Chondrocyte (in vitro differentiated cells): ENCODE results near the gene KAT2A. TPM values are rescaled to one million over a fixed set of nuclear protein-coding genes. Genes with fewer than 3 reads are reported as not detected.
A peak's percentile ranks its signal among the peaks of the same experiment; 100 is the strongest.
"Not testable (repeated sequence)": the region's sequence is repeated elsewhere in the genome, so short reads cannot be mapped to it uniquely, and the experiment has no call there.

ENCODE experiments used
- DNase-seq: peaks from one replicate; pipeline ENCODE4 v3.0.0; 2021; ENCODE audit warnings: mixed read lengths, low spot score
- H3K27ac Mint-ChIP-seq: one replicate; pipeline ENCODE4 v1.8.0; 2021; ENCODE audit warnings: mild to moderate bottlenecking, moderate library complexity, mixed read lengths; ENCODE audit not compliant: unreplicated experiment
- H3K27me3 Mint-ChIP-seq: 2 replicates; pipeline ENCODE4 v1.8.0; 2021; ENCODE audit warnings: low read depth, mixed read lengths
- H3K36me3 Mint-ChIP-seq: 2 replicates; pipeline ENCODE4 v1.8.0; 2021; ENCODE audit warnings: low read depth, mixed read lengths
- H3K4me1 Mint-ChIP-seq: 2 replicates; pipeline ENCODE4 v1.8.0; 2021; ENCODE audit warnings: low read depth, mild to moderate bottlenecking, mixed read lengths
- H3K4me3 Mint-ChIP-seq: one replicate; pipeline ENCODE4 v1.8.0; 2021; ENCODE audit warnings: mild to moderate bottlenecking, moderate library complexity, mixed read lengths; ENCODE audit not compliant: unreplicated experiment
- H3K9me3 Mint-ChIP-seq: 2 replicates; pipeline ENCODE4 v1.8.0; 2021; ENCODE audit warnings: low read depth, mixed read lengths
- total RNA-seq: library from RNA; stranded (reverse); gene quantifications from 3 replicates; pipeline ENCODE4 v1.2.1, GENCODE V29; 2021
- TF ChIP-seq, protein P1 (sequence below): fragments of 200-600 bp; sonication (generic); IDR thresholded peaks from 2 replicates; pipeline ENCODE4 v1.5.0; 2021; ENCODE audit warnings: antibody characterized with exemption, mild to moderate bottlenecking, moderate library complexity

Gene KAT2A
- total RNA-seq, 1 donor from 2014 or later: 22.3 TPM

DNA sequence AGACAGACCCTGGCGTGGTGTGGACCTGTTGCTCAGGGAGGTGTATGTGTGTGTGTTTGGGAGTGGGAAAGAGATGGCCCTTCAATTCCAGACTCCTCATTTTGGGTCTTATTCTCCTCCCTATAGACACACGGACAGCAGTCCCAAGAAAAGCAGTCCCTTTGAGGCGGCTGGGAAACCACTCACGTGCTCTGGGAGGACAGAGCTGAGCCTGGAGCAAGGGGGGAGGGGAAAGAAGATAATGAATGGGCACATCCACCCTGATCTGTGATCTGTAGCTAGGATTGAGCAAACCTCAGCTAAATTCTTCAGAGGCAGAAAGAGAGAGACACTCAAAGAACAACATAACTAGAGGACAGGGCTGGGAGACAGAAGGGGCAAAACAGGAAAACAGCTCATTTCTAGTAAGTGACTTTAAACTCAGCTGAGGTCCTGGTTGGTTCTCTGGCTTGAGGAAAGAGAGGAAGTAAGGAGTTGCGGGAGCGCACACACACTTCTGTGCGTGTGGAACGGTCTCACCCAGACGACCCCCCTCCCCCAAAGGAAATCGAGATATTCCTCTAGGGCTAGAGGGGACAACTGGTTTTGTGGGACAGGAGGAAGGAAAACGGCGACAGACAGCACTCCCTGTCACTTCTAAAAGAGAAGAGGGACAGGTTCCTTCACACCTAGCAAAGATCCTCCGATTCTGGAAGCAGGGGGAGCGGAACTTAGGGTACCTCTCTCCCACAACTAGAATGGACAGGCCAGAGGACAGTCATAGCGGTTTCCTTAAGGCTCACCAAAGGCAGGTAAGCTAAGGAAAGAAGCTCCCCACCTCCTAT is 33.0 kb upstream of the KAT2A start:
- H3K4me1 Mint-ChIP-seq: peaks cover 42% of the 10 kb centered on the region
- no peak for DNase-seq
- TF ChIP-seq, protein P1, sequence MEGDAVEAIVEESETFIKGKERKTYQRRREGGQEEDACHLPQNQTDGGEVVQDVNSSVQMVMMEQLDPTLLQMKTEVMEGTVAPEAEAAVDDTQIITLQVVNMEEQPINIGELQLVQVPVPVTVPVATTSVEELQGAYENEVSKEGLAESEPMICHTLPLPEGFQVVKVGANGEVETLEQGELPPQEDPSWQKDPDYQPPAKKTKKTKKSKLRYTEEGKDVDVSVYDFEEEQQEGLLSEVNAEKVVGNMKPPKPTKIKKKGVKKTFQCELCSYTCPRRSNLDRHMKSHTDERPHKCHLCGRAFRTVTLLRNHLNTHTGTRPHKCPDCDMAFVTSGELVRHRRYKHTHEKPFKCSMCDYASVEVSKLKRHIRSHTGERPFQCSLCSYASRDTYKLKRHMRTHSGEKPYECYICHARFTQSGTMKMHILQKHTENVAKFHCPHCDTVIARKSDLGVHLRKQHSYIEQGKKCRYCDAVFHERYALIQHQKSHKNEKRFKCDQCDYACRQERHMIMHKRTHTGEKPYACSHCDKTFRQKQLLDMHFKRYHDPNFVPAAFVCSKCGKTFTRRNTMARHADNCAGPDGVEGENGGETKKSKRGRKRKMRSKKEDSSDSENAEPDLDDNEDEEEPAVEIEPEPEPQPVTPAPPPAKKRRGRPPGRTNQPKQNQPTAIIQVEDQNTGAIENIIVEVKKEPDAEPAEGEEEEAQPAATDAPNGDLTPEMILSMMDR: no peak
- H3K36me3 Mint-ChIP-seq: no peaks in the 10 kb centered on the region
- peak overlapping the region; percentile 89 for H3K27ac Mint-ChIP-seq
- H3K27me3 Mint-ChIP-seq: no peaks in the 10 kb centered on the region
- H3K9me3 Mint-ChIP-seq: no peaks in the 10 kb centered on the region
- H3K4me3 Mint-ChIP-seq: peak overlapping the region; percentile 80

- TF ChIP-seq, protein P1: no peak
- Mint-ChIP-seq H3K36me3 (peaks cover 1% of the 10 kb centered on the region), H3K27ac (peak overlapping the region; percentile 39), H3K4me1 (peaks cover 22% of the 10 kb centered on the region), H3K9me3 (no peaks in the 10 kb centered on the region), H3K4me3 (no peak overlapping the region), H3K27me3 (no peaks in the 10 kb centered on the region)
- no peak for DNase-seq
Measured at GRCh38 chr17:42146911-42147607, 25.9 kb upstream of the KAT2A start.

GRCh38 chr17:42143138-42143537 is 22.0 kb upstream of the KAT2A start:
- Mint-ChIP-seq H3K27ac (peak overlapping the region; percentile 97), H3K4me1 (peaks cover 35% of the 10 kb centered on the region)
- H3K4me3 Mint-ChIP-seq, H3K27me3 Mint-ChIP-seq, H3K9me3 Mint-ChIP-seq, H3K36me3 Mint-ChIP-seq, DNase-seq: not testable (repeated sequence)

- no peak for DNase-seq
- H3K9me3 Mint-ChIP-seq: no peaks in the 10 kb centered on the region
- H3K27me3 Mint-ChIP-seq: no peaks in the 10 kb centered on the region
- H3K27ac Mint-ChIP-seq: peak overlapping the region; percentile 97
- peaks cover 38% of the 10 kb centered on the region for H3K4me1 Mint-ChIP-seq
- H3K36me3 Mint-ChIP-seq: peaks cover 1% of the 10 kb centered on the region
- TF ChIP-seq, protein P1: no peak
- no peak overlapping the region for H3K4me3 Mint-ChIP-seq
Measured at GRCh38 chr17:42142371-42142896, 21.3 kb upstream of the KAT2A start.

GRCh38 chr17:42141382-42141781 is 20.2 kb upstream of the KAT2A start:
- H3K27me3 Mint-ChIP-seq: no peaks in the 10 kb centered on the region
- H3K27ac Mint-ChIP-seq: peak overlapping the region; percentile 97
- H3K4me3 Mint-ChIP-seq: no peak overlapping the region

DNA sequence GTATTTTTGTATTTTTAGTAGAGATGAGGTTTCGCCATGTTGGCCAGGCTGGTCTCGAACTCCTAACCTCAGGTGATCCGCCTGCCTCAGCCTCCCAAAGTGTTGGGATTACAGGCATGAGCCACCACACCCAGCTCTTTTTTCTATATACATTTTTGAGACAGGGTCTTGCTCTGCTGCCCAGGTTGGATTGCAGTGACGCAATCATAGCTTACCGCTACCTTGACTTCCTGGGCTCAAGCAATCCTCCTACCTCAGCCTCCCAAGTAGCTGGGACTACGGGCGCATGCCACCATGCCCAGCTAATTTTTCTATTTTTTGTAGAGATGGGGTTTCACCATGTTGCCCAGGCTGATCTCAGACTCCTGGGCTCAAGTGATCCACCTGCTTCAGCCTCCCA is 19.5 kb upstream of the KAT2A start:
- peaks cover 45% of the 10 kb centered on the region for H3K4me1 Mint-ChIP-seq
- not testable (repeated sequence) for H3K36me3 Mint-ChIP-seq, H3K9me3 Mint-ChIP-seq, H3K27ac Mint-ChIP-seq, H3K27me3 Mint-ChIP-seq, H3K4me3 Mint-ChIP-seq, DNase-seq

More at GRCh38 chr17:42141382-42141781, 20.2 kb upstream of the KAT2A start:
- TF ChIP-seq, protein P1: no peak
- Mint-ChIP-seq H3K4me1 (peaks cover 39% of the 10 kb centered on the region), H3K36me3 (peaks cover 1% of the 10 kb centered on the region), H3K9me3 (no peaks in the 10 kb centered on the region)
- no peak for DNase-seq
